IPS-18a (cell line): ENCODE results near the gene PDSS2.

ENCODE experiments used
- H3K27ac ChIP-seq: one replicate; pipeline ENCODE4 v1.5.1; 2013; ENCODE audit warnings: low read length
- H3K27me3 ChIP-seq: one replicate; pipeline ENCODE4 v1.6.1; 2013; ENCODE audit warnings: mild to moderate bottlenecking, low read length; ENCODE audit not compliant: control insufficient read depth, insufficient read depth
- H3K36me3 ChIP-seq: one replicate; pipeline ENCODE4 v1.6.1; 2013; ENCODE audit warnings: low read depth, low read length; ENCODE audit not compliant: control insufficient read depth
- H3K4me1 ChIP-seq: one replicate; pipeline ENCODE4 v1.6.1; 2013; ENCODE audit warnings: low read depth, low read length; ENCODE audit not compliant: control insufficient read depth
- H3K4me3 ChIP-seq: one replicate; pipeline ENCODE4 v1.5.1; 2013; ENCODE audit warnings: low read length
- H3K9ac ChIP-seq: one replicate; pipeline ENCODE4 v1.6.1; 2013; ENCODE audit warnings: mild to moderate bottlenecking, low read length, moderate library complexity
- H3K9me3 ChIP-seq: one replicate; pipeline ENCODE4 v1.6.1; 2013; ENCODE audit warnings: low read depth, low read length; ENCODE audit not compliant: control insufficient read depth

PDSS2 gene, protein sequence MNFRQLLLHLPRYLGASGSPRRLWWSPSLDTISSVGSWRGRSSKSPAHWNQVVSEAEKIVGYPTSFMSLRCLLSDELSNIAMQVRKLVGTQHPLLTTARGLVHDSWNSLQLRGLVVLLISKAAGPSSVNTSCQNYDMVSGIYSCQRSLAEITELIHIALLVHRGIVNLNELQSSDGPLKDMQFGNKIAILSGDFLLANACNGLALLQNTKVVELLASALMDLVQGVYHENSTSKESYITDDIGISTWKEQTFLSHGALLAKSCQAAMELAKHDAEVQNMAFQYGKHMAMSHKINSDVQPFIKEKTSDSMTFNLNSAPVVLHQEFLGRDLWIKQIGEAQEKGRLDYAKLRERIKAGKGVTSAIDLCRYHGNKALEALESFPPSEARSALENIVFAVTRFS

DNA sequence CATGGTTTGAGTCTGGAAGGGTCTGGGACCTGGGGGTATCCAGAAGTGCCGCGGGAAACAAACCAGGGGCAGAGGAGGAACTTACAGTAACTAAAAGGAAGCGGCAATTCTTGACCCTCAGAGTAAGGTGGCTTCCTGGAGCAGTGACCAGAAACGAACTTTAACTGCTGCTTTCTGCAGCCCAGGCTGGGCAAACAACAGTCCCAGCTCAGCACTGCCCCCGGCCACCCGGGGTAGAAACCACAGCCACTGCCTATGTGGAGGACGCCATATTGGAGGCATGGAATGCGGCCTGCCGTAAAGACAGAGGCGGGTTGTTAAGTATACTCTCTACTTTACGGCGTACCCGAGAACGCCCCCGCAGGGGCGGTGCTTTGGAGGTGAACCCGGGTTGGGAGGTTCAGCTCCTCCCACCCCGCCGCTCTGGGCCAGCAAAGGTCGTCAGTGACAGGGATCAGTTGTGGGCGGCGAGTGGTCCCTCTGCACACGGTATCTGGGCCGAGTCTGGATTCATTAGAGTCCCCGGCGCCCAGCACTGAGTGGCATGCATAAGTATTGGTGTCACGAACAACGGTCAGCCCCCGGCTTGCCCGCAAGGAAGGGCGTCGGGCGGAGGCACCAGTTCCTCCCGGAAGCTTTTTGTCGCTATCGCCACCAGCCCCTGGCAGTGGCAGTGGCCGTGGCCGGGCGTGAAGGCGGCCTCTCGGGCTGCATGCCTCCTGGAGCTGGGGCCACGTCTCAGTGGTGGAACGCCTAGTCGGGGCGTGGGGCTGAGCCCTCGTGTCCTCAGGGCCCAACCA, at the start of gene PDSS2:
Gene PDSS2, minus strand, starts transcription at position 282 of the 800 bp plus-strand sequence. Its CDS starts 279 bp downstream, at position 3.
- Histone ChIP-seq H3K4me3 (peak within 1 kb of the TSS; percentile 87), H3K36me3 (no peaks in the 10 kb centered on the region), H3K9me3 (no peaks in the 10 kb centered on the region), H3K27me3 (no peaks in the 10 kb centered on the region), H3K9ac (peak within 1 kb of the TSS; percentile 71), H3K27ac (peak within 1 kb of the TSS; percentile 43), H3K4me1 (peaks cover 4% of the 10 kb centered on the region)

DNA sequence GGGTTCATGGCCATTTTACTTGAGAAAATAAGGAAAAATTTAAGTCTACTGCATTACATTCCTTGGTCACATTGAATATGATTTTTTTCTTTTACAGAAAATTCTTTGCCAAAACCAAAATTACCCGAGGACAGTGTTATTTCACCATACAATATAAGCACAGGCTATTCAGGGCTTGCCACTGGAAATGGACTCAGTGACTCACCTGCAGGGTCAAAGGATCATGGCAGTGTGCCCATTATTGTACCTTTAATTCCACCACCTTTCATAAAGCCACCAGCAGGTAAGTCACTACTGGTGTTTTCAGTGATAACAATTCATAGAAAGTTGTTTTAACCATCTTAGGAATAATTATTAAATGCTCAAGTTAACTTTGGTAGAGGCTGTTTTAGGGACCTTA, 46.8 kb upstream of the PDSS2 start:
- no peak overlapping the region for H3K4me3 ChIP-seq
- H3K9me3 ChIP-seq = no peaks in the 10 kb centered on the region
- H3K9ac ChIP-seq = no peak overlapping the region
- no peaks in the 10 kb centered on the region for H3K36me3 ChIP-seq
- no peak overlapping the region for H3K27ac ChIP-seq
- peaks cover 23% of the 10 kb centered on the region for H3K4me1 ChIP-seq
- no peaks in the 10 kb centered on the region for H3K27me3 ChIP-seq

DNA sequence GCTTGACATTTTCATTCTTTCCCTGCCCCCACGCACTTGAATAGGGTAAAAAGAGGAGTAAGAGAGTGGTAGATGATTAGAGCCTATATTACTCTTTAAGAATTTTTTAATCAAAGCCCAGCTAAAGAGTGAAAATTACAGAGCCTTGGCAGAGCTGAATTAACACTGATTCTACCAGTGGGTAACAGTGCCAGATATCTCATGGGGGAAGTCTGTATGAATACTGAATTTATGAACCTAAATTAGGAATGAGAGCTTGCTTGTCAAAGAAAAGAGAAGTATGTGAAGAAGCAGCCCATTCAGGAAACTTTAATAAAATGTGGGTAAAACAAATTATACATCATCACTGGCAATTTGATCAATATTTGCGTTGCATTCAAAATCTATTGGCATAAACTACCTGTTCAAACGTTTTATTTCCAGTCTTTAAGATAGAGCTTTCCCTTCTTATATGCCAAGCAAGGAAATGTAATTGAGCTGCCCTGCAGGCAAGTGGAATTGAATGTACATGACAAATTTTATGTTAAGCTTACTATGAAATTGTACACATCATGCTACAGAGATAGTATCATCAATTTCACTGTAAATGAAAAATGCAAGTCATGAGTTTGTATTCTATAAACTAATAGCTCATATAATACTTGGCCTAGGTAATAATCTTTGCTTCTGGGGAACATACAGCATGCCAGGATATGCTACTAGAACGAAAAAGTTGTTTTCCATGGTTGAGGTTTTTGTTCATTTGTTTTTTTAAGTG, 45.1 kb upstream of the PDSS2 start:
- H3K9me3 ChIP-seq = no peaks in the 10 kb centered on the region
- H3K27me3 ChIP-seq = no peaks in the 10 kb centered on the region
- no peak overlapping the region for H3K27ac ChIP-seq
- H3K4me1 ChIP-seq = peaks cover 16% of the 10 kb centered on the region
- H3K4me3 ChIP-seq = no peak overlapping the region
- no peak overlapping the region for H3K9ac ChIP-seq
- H3K36me3 ChIP-seq = no peaks in the 10 kb centered on the region

DNA sequence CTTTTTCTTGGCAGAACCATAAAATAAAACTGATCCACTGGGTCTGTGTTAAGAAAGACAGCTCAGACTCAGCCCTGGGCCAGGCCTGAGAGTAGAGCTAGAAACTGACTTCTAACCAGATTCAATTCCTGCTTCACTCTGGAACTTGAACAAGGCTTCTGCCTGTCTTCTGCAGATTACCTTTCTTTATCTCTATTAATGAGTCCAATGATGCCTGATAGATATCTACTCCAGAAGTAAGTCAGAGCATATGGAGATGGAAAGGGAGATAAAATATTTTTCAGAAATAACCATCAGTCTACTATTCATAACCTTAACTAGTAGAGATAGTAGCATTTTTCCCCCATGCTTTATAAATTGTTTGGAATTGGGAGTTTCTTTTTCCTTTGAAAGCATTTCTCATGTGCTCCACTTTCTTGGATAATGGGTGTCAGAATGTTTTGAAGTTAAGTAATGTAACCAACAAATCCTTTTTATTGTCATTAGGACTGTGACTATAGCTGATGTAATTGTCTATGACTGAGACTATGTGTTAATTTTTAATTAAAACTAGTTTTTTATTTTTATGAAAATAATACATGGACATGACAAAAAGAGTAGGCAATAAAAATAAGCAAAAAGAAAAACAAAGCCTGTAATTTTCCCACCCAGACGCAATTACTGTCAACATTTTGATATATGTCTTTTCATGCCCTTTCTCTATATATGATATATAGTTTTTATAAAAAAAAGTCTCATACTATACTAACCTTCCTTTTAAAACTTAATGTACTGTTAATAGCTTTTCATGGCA, 37.7 kb upstream of the PDSS2 start:
- Histone ChIP-seq H3K4me1 (peaks cover 18% of the 10 kb centered on the region), H3K9ac (no peak overlapping the region), H3K27ac (no peak overlapping the region), H3K4me3 (no peak overlapping the region), H3K9me3 (no peaks in the 10 kb centered on the region), H3K27me3 (peaks cover 18% of the 10 kb centered on the region), H3K36me3 (no peaks in the 10 kb centered on the region)

DNA sequence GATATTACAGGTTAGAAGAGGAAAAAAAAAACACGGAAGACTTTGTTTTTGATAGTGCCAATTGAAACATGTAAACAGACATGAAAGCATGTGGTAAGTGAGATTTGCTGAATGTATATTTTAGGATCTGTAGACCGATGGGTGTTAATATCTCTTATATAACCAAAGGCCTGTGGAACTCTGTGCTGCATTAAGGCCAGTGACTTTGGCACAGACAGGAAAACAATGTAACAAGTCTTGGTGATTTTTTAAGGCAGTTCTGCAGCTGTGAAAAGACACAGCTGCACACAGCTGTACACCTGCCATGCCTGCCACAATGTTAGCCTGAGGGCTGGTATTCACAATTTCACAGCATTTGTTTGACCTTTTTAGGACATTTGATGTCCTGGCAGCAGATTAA, 36.6 kb upstream of the PDSS2 start:
- H3K27ac ChIP-seq = no peak overlapping the region

DNA sequence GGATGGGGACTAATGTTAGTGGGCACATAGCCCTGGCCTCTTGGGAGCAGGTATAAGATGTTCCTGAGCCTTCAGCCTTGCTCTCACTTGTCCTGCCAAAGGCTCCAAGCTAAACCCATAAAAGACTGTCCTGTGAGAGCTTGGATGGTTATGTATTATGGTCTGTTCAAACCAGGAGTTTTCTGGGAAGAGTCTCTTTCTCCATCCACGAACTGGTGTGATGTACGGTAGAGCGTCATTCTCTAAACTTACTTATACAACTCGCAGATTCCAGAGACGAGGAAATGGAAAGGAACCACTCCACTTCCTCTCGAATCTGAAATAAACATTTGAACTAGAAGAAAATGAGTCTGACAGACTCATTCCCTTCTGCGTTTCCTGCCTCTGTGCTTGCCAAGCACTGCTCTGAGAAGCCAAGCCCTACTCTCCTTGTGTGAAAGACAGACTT, 35.9 kb upstream of the PDSS2 start:
- Histone ChIP-seq H3K27ac (no peak overlapping the region), H3K9ac (no peak overlapping the region), H3K4me1 (peaks cover 23% of the 10 kb centered on the region), H3K9me3 (no peaks in the 10 kb centered on the region), H3K36me3 (no peaks in the 10 kb centered on the region), H3K27me3 (peaks cover 35% of the 10 kb centered on the region), H3K4me3 (no peak overlapping the region)

More for the DNA sequence above, 36.6 kb upstream of the PDSS2 start:
- peaks cover 23% of the 10 kb centered on the region for H3K4me1 ChIP-seq
- peaks cover 29% of the 10 kb centered on the region for H3K27me3 ChIP-seq
- no peaks in the 10 kb centered on the region for H3K36me3 ChIP-seq
- no peak overlapping the region for H3K9ac ChIP-seq
- H3K4me3 ChIP-seq = no peak overlapping the region
- H3K9me3 ChIP-seq = no peaks in the 10 kb centered on the region

DNA sequence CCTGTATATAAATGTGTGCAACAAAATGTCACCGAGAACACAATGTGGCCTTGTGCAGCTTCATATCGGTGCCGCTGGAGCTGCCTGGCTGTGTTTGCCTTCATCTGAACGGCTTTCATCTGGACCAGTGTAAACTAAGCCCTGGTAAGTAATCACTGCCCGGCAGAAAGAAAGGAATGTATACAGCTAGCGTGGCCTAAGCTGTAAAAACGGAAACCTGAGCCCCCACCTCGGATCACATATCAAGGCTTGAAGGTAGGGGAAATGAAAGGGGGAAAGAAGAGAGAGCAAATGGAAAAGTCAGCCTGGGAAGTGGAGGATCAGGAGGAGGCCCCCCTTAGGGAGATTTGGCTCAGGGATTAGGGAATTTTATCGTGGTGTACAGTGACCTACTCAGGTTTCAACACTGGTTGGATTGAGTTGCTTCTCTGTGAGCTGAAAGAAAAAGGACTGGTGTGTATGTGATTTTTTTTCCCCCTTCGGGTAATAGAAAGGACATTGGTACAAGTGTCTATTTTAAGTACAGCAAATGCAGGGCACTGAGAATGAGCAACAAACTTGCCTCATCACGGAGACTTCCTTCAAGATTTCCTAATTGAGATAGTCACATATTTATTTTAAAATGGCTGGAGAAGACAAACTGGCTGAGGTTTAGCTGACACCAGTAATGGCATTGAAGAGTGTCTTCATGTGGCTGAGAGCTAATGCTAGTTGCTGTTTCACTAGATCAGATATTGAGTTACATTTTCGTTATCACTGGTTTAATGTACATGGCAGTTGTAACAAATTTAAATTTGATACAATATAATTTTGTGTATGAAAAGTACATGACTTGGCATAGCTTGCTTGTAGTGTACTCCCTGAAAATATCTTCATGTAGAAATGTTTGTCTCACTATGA, 34.0 kb upstream of the PDSS2 start:
- Histone ChIP-seq H3K27ac (no peak overlapping the region), H3K9me3 (no peaks in the 10 kb centered on the region), H3K4me1 (peaks cover 27% of the 10 kb centered on the region), H3K9ac (peak overlapping the region; percentile 30), H3K36me3 (no peaks in the 10 kb centered on the region), H3K4me3 (peak overlapping the region; percentile 91), H3K27me3 (peaks cover 40% of the 10 kb centered on the region)

DNA sequence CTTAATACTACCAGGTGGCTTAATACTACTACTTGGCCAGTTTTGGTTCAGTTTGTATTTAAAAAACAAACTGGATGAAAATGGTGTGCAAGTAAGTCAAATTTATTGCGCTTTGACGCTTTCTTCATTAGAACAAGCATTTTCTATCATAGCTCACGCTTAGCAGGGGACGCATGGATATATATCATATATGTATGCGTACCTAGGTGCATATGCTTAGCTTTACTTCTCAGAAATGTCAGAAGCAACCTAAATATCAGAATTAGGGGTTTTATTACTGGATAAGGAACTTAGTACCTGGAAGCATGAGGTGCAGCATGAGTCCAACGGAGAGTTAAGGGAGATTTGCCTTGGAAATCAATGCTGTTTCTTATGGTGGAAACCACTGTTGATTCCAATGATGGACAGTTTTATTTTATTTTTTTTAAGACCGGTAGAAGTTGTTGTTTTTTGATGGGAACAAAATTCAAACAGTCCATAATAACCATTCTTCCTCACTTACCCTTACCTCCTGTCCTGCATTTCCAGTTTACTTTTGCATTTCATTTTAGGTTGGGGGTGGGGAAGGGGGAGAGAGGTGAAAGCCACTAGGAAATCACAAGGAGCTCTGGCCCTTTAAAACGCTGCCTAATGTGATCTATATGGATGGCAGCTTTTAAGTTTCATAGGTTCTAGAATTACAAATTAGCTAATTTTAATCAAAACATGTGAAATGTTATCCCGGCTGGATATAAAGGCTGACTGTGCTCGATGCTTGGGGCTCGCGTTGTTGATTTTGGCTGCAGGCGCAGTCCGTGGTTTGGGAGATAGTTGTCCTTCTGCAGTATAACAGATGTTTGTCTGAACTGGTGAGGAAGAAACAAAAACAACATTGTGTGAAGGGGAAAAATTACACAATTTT, 32.6 kb upstream of the PDSS2 start:
- Histone ChIP-seq H3K9me3 (no peaks in the 10 kb centered on the region), H3K9ac (no peak overlapping the region), H3K4me1 (peaks cover 30% of the 10 kb centered on the region), H3K27ac (no peak overlapping the region), H3K27me3 (peaks cover 54% of the 10 kb centered on the region), H3K4me3 (peak overlapping the region; percentile 91), H3K36me3 (no peaks in the 10 kb centered on the region)

DNA sequence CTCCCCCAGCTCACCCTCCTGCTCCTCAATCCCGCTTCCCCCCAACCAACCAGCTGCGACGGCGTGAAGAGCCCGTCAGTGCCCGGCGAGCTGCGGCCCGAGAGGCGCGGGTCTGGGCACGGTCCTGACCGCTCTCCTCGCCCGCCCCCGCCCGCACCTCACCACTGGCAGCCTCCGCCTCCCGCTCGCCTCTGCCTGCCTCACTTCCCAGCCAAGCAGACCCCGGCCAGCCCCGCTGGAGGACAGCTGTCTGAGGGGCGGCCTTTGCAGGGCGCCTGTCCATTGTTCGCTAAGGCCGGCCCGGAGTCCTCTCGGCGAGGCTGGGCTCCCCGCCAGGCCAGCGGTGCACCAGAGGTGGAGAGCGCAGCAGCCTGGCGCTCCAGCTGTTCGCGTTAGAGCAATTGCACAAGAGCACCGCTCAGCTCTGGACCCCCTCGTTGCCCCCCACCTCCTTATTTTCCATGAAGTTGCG, 31.8 kb upstream of the PDSS2 start:
- Histone ChIP-seq H3K27me3 (peaks cover 63% of the 10 kb centered on the region), H3K9ac (peak overlapping the region; percentile 55), H3K9me3 (no peaks in the 10 kb centered on the region), H3K36me3 (no peaks in the 10 kb centered on the region), H3K27ac (no peak overlapping the region), H3K4me3 (peak overlapping the region; percentile 91), H3K4me1 (peaks cover 30% of the 10 kb centered on the region)
